ENCODE data around the gene TRPV2. TPM values are rescaled to one million over a fixed set of nuclear protein-coding genes. Genes with fewer than 3 reads are reported as not detected.
A peak's percentile ranks its signal among the peaks of the same experiment; 100 is the strongest.

Gene TRPV2
- total RNA-seq, 1 experiment from 2014 or later: 5.5 TPM

- Histone ChIP-seq H3K4me3 (ENCODE audit: insufficient read depth, low read depth, low read length) (no peak overlapping the region), H3K27me3 (ENCODE audit: control insufficient read depth, insufficient read depth, low read length) (no peaks in the 10 kb centered on the region), H3K36me3 (replicated peaks; ENCODE audit: control insufficient read depth, insufficient read depth, low read length) (no peaks in the 10 kb centered on the region)
- peak; percentile 20 for DNase-seq
Observed at GRCh38 chr17:16423226-16423872, 8.0 kb downstream of the TRPV2 start.

- Histone ChIP-seq H3K36me3 (replicated peaks; ENCODE audit: control insufficient read depth, insufficient read depth, low read length) (no peaks in the 10 kb centered on the region), H3K27me3 (ENCODE audit: control insufficient read depth, insufficient read depth, low read length) (no peaks in the 10 kb centered on the region), H3K4me3 (ENCODE audit: insufficient read depth, low read depth, low read length) (no peak overlapping the region)
- DNase-seq: no peak
Observed at GRCh38 chr17:16425202-16425601, 9.8 kb downstream of the TRPV2 start.

GRCh38 chr17:16425698-16426659 is 10.6 kb downstream of the TRPV2 start:
- DNase-seq: no peak
- H3K36me3 ChIP-seq (replicated peaks; ENCODE audit: control insufficient read depth, insufficient read depth, low read length): no peaks in the 10 kb centered on the region
- no peak overlapping the region for H3K4me3 ChIP-seq (ENCODE audit: insufficient read depth, low read depth, low read length)

GRCh38 chr17:16427020-16427419 is 11.6 kb downstream of the TRPV2 start:
- DNase-seq: no peak
- no peak overlapping the region for H3K4me3 ChIP-seq (ENCODE audit: insufficient read depth, low read depth, low read length)
- H3K27me3 ChIP-seq (ENCODE audit: control insufficient read depth, insufficient read depth, low read length): no peaks in the 10 kb centered on the region
- no peaks in the 10 kb centered on the region for H3K36me3 ChIP-seq (replicated peaks; ENCODE audit: control insufficient read depth, insufficient read depth, low read length)

More at GRCh38 chr17:16425698-16426659, 10.6 kb downstream of the TRPV2 start:
- H3K27me3 ChIP-seq (ENCODE audit: control insufficient read depth, insufficient read depth, low read length): no peaks in the 10 kb centered on the region

GRCh38 chr17:16428098-16428882 is 12.9 kb downstream of the TRPV2 start:
- H3K27me3 ChIP-seq (ENCODE audit: control insufficient read depth, insufficient read depth, low read length): no peaks in the 10 kb centered on the region

GRCh38 chr17:16429083-16429482 is 13.7 kb downstream of the TRPV2 start:
- no peaks in the 10 kb centered on the region for H3K27me3 ChIP-seq (ENCODE audit: control insufficient read depth, insufficient read depth, low read length)
- no peaks in the 10 kb centered on the region for H3K36me3 ChIP-seq (replicated peaks; ENCODE audit: control insufficient read depth, insufficient read depth, low read length)
- H3K4me3 ChIP-seq (ENCODE audit: insufficient read depth, low read depth, low read length): no peak overlapping the region
- DNase-seq: no peak

More at GRCh38 chr17:16428098-16428882, 12.9 kb downstream of the TRPV2 start:
- peak; percentile 90 for DNase-seq
- Histone ChIP-seq H3K4me3 (ENCODE audit: insufficient read depth, low read depth, low read length) (no peak overlapping the region), H3K36me3 (replicated peaks; ENCODE audit: control insufficient read depth, insufficient read depth, low read length) (no peaks in the 10 kb centered on the region)

- DNase-seq: no peak
- Histone ChIP-seq H3K27me3 (ENCODE audit: control insufficient read depth, insufficient read depth, low read length) (no peaks in the 10 kb centered on the region), H3K4me3 (ENCODE audit: insufficient read depth, low read depth, low read length) (no peak overlapping the region), H3K36me3 (replicated peaks; ENCODE audit: control insufficient read depth, insufficient read depth, low read length) (no peaks in the 10 kb centered on the region)
Observed at GRCh38 chr17:16430650-16431049, 15.3 kb downstream of the TRPV2 start.

- no peak for DNase-seq
- Histone ChIP-seq H3K27me3 (ENCODE audit: control insufficient read depth, insufficient read depth, low read length) (no peaks in the 10 kb centered on the region), H3K4me3 (ENCODE audit: insufficient read depth, low read depth, low read length) (no peak overlapping the region), H3K36me3 (replicated peaks; ENCODE audit: control insufficient read depth, insufficient read depth, low read length) (no peaks in the 10 kb centered on the region)
Observed at GRCh38 chr17:16432017-16432416, 16.6 kb downstream of the TRPV2 start.

- Histone ChIP-seq H3K4me3 (ENCODE audit: insufficient read depth, low read depth, low read length) (no peak overlapping the region), H3K27me3 (ENCODE audit: control insufficient read depth, insufficient read depth, low read length) (no peaks in the 10 kb centered on the region), H3K36me3 (replicated peaks; ENCODE audit: control insufficient read depth, insufficient read depth, low read length) (no peaks in the 10 kb centered on the region)
- DNase-seq: no peak
Observed at GRCh38 chr17:16433514-16433913, 18.1 kb downstream of the TRPV2 start.

GRCh38 chr17:16434662-16435061 is 19.3 kb downstream of the TRPV2 start:
- H3K4me3 ChIP-seq (ENCODE audit: insufficient read depth, low read depth, low read length): no peak overlapping the region
- peaks cover 3% of the 10 kb centered on the region for H3K36me3 ChIP-seq (replicated peaks; ENCODE audit: control insufficient read depth, insufficient read depth, low read length)
- H3K27me3 ChIP-seq (ENCODE audit: control insufficient read depth, insufficient read depth, low read length): no peaks in the 10 kb centered on the region
- peak; percentile 82 for DNase-seq

- H3K36me3 ChIP-seq (replicated peaks; ENCODE audit: control insufficient read depth, insufficient read depth, low read length): peaks cover 14% of the 10 kb centered on the region
- no peaks in the 10 kb centered on the region for H3K27me3 ChIP-seq (ENCODE audit: control insufficient read depth, insufficient read depth, low read length)
- no peak overlapping the region for H3K4me3 ChIP-seq (ENCODE audit: insufficient read depth, low read depth, low read length)
- DNase-seq: no peak
Observed at GRCh38 chr17:16435925-16436886, 20.8 kb downstream of the TRPV2 start.

- no peak for DNase-seq
- Histone ChIP-seq H3K27me3 (ENCODE audit: control insufficient read depth, insufficient read depth, low read length) (no peaks in the 10 kb centered on the region), H3K36me3 (replicated peaks; ENCODE audit: control insufficient read depth, insufficient read depth, low read length) (peaks cover 22% of the 10 kb centered on the region), H3K4me3 (ENCODE audit: insufficient read depth, low read depth, low read length) (no peak overlapping the region)
Observed at GRCh38 chr17:16437083-16437482, 21.7 kb downstream of the TRPV2 start.

GRCh38 chr17:16438173-16438556 is 22.8 kb downstream of the TRPV2 start:
- Histone ChIP-seq H3K4me3 (ENCODE audit: insufficient read depth, low read depth, low read length) (peak overlapping the region; percentile 50), H3K36me3 (replicated peaks; ENCODE audit: control insufficient read depth, insufficient read depth, low read length) (peaks cover 33% of the 10 kb centered on the region)

More at GRCh38 chr17:16438173-16438556, 22.8 kb downstream of the TRPV2 start:
- no peaks in the 10 kb centered on the region for H3K27me3 ChIP-seq (ENCODE audit: control insufficient read depth, insufficient read depth, low read length)
- no peak for DNase-seq
